Mesothelial cell of epicardium (in vitro differentiated cells): Measurements from ENCODE around the gene NUBP2. TPM values are rescaled to one million over a fixed set of nuclear protein-coding genes. Genes with fewer than 3 reads are reported as not detected.

Experiments
- DNase-seq, 2 experiments: peaks; one replicate each; pipeline ENCODE4 v3.0.0; 2021; ENCODE audit warnings: low spot score in 2 of 2; ENCODE audit not compliant: unreplicated experiment in 2 of 2
- H3K27ac Mint-ChIP-seq: 2 replicates; pipeline ENCODE4 v1.8.0; 2021; ENCODE audit warnings: mixed read lengths
- H3K27me3 Mint-ChIP-seq: 2 replicates; pipeline ENCODE4 v1.8.0; 2021; ENCODE audit warnings: low read depth, mixed read lengths
- H3K36me3 Mint-ChIP-seq: 2 replicates; pipeline ENCODE4 v1.8.0; 2021; ENCODE audit warnings: mixed read lengths
- H3K4me1 Mint-ChIP-seq: 2 replicates; pipeline ENCODE4 v1.8.0; 2021; ENCODE audit warnings: mixed read lengths
- H3K4me3 Mint-ChIP-seq: 2 replicates; pipeline ENCODE4 v1.8.0; 2021; ENCODE audit warnings: mild to moderate bottlenecking, moderate library complexity, mixed read lengths
- H3K9me3 Mint-ChIP-seq: 2 replicates; pipeline ENCODE4 v1.8.0; 2021; ENCODE audit warnings: mixed read lengths
- total RNA-seq: library from RNA; stranded (reverse); gene quantifications from 3 replicates; pipeline ENCODE4 v1.2.1, GENCODE V29; 2021
- TF ChIP-seq, protein P1 (sequence below): fragments of 200-600 bp; sonication (generic); IDR thresholded peaks from one replicate; pipeline ENCODE4 v1.5.0; 2021; ENCODE audit warnings: antibody characterized with exemption; ENCODE audit not compliant: unreplicated experiment

Gene NUBP2
- total RNA-seq, 1 donor from 2014 or later, result 63.6 TPM

DNA sequence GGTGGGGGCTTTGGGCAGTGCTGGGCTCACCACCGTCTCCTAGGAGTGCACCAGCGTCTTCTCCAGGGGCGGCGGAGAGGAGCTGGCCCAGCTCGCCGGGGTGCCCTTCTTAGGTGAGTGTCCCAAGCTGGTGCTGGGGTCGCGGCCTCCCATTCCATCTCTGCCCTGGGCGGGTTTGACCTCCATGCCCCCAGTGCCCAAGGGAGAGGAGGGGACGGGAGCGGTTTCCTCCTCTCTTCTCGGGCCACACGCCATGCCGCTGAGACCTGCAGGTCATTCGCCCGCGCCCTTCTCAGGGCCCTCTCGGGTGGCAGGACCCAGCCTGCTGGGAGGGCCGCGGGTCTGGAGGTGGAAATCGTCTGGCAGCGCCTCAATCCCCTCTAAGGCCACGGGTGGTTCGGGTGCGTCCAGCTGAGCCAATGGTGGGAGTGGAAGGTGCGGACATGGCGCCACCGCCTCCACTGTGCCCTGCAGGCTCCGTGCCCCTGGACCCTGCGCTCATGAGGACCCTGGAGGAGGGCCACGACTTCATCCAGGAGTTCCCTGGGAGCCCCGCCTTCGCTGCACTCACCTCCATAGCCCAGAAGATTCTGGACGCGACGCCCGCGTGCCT is 5.4 kb downstream of the NUBP2 start:
- H3K9me3 Mint-ChIP-seq, result no peaks in the 10 kb centered on the region
- peak in 1 of 2 experiments; percentile 35 for DNase-seq
- TF ChIP-seq, protein P1, sequence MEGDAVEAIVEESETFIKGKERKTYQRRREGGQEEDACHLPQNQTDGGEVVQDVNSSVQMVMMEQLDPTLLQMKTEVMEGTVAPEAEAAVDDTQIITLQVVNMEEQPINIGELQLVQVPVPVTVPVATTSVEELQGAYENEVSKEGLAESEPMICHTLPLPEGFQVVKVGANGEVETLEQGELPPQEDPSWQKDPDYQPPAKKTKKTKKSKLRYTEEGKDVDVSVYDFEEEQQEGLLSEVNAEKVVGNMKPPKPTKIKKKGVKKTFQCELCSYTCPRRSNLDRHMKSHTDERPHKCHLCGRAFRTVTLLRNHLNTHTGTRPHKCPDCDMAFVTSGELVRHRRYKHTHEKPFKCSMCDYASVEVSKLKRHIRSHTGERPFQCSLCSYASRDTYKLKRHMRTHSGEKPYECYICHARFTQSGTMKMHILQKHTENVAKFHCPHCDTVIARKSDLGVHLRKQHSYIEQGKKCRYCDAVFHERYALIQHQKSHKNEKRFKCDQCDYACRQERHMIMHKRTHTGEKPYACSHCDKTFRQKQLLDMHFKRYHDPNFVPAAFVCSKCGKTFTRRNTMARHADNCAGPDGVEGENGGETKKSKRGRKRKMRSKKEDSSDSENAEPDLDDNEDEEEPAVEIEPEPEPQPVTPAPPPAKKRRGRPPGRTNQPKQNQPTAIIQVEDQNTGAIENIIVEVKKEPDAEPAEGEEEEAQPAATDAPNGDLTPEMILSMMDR, result no peak

GRCh38 chr16:1788708-1789100 is 5.9 kb downstream of the NUBP2 start:
- Mint-ChIP-seq H3K4me1 (peaks cover 5% of the 10 kb centered on the region), H3K36me3 (peaks cover 5% of the 10 kb centered on the region), H3K9me3 (no peaks in the 10 kb centered on the region), H3K27ac (no peak overlapping the region), H3K27me3 (no peaks in the 10 kb centered on the region), H3K4me3 (no peak overlapping the region)
- TF ChIP-seq, protein P1, result no peak
- DNase-seq, result peak in 1 of 2 experiments; percentile 18

More for the DNA sequence above, 5.4 kb downstream of the NUBP2 start:
- Mint-ChIP-seq H3K4me1 (peaks cover 8% of the 10 kb centered on the region), H3K27ac (no peak overlapping the region), H3K4me3 (no peak overlapping the region), H3K36me3 (peaks cover 5% of the 10 kb centered on the region), H3K27me3 (no peaks in the 10 kb centered on the region)

GRCh38 chr16:1789643-1790045 is 6.9 kb downstream of the NUBP2 start:
- H3K27ac Mint-ChIP-seq, result no peak overlapping the region
- TF ChIP-seq, protein P1, result no peak
- no peaks in the 10 kb centered on the region for H3K27me3 Mint-ChIP-seq
- peaks cover 2% of the 10 kb centered on the region for H3K4me1 Mint-ChIP-seq
- no peaks in the 10 kb centered on the region for H3K9me3 Mint-ChIP-seq
- no peak overlapping the region for H3K4me3 Mint-ChIP-seq
- peak in 1 of 2 experiments; percentile 17 for DNase-seq
- H3K36me3 Mint-ChIP-seq, result peaks cover 5% of the 10 kb centered on the region

DNA sequence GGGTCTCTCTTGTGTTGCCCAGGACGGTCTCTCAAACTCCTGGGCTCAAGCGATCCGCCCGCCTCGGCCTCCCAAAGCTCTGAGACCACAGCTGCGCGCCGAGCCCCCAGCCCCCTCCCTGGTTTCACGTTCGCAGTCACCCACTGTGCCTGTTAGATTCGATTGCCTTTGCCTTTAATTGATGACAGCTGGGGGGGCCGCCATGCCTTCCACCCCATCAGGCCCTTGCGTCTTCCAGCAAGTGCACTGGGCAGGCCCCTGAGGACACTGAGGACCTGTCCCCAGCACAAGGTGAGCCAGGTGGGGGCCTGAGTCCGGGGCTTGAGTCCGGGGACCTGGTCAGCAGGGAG is 7.5 kb downstream of the NUBP2 start:
- H3K27ac Mint-ChIP-seq, result no peak overlapping the region
- no peaks in the 10 kb centered on the region for H3K4me1 Mint-ChIP-seq
- no peak overlapping the region for H3K4me3 Mint-ChIP-seq
- DNase-seq, result no peak
- H3K27me3 Mint-ChIP-seq, result no peaks in the 10 kb centered on the region
- H3K36me3 Mint-ChIP-seq, result peaks cover 5% of the 10 kb centered on the region
- TF ChIP-seq, protein P1, result no peak
- H3K9me3 Mint-ChIP-seq, result no peaks in the 10 kb centered on the region

- H3K27ac Mint-ChIP-seq, result no peak overlapping the region
- H3K4me1 Mint-ChIP-seq, result no peaks in the 10 kb centered on the region
- peaks cover 5% of the 10 kb centered on the region for H3K36me3 Mint-ChIP-seq
- H3K27me3 Mint-ChIP-seq, result no peaks in the 10 kb centered on the region
- H3K9me3 Mint-ChIP-seq, result no peaks in the 10 kb centered on the region
- TF ChIP-seq, protein P1, result no peak
- no peak overlapping the region for H3K4me3 Mint-ChIP-seq
- peak; percentile 18 to 37 for DNase-seq
These were observed 8.0 kb downstream of the NUBP2 start for GRCh38 chr16:1790611-1791255.
